K562 (cell line): ENCODE measurements around the gene RERE. TPM values are rescaled to one million over a fixed set of nuclear protein-coding genes. Genes with fewer than 3 reads are reported as not detected.

Experiments
- CREBBP ChIP-seq: IDR thresholded peaks from one replicate; pipeline ENCODE4 v1.6.1; 2012; ENCODE audit warnings: low read depth, mild to moderate bottlenecking, control low read depth, inconsistent platforms, low read length
- FOXK2 ChIP-seq, 2 experiments: fragments of 450-650 bp; IDR thresholded peaks in 1 of 2; conservative IDR thresholded peaks in 1 of 2; 2 replicates each; pipeline ENCODE4 v1.6.1; 2016; ENCODE audit warnings: low read depth in 2 of 2, mild to moderate bottlenecking in 1 of 2
- GATAD2B ChIP-seq: fragments of 450-650 bp; IDR thresholded peaks from 2 replicates; pipeline ENCODE4 v1.6.1; 2017; ENCODE audit warnings: mild to moderate bottlenecking, borderline replicate concordance
- IFI16 ChIP-seq: fragments of 250-450 bp; sonication (Bioruptor Pico); IDR thresholded peaks from 2 replicates; pipeline ENCODE4 v2.1.2; 2022; ENCODE audit warnings: mild to moderate bottlenecking, inconsistent platforms
- PURB ChIP-seq: sonication (generic); formaldehyde crosslinking; IDR thresholded peaks from 2 replicates; pipeline ENCODE4 v1.9.0; 2021; ENCODE audit warnings: low read depth, mild to moderate bottlenecking, missing genetic modification reagents
- TAL1 ChIP-seq: fragments of 450-650 bp; IDR thresholded peaks from 2 replicates; pipeline ENCODE4 v1.6.1; 2016; ENCODE audit warnings: mild to moderate bottlenecking
- ZNF668 ChIP-seq: fragments of 250-450 bp; sonication (Bioruptor Pico); IDR thresholded peaks from 2 replicates; pipeline ENCODE4 v1.8.0; 2022; ENCODE audit warnings: mild to moderate bottlenecking, inconsistent platforms
- polyA plus RNA-seq, 8 experiments: library from polyadenylated mRNA; depleted of rRNA in 4 of 8; stranded (reverse) in 5 of 8; unstranded in 3 of 8; fragments of >200 nt; fragmentation: Nextera tagmentation in 2 of 8; fragmentation: Illumina TruSeq in 1 of 8; extraction: Ambion mirVana in 2 of 8; extraction: Trizol in 1 of 8; gene quantifications; 2 replicates each; pipeline versions ENCODE4 v1.2.1 to v1.2.3, GENCODE V29; 2011 to 2014; ENCODE audit warnings: inconsistent platforms in 1 of 8, missing spikeins in 1 of 8
- total RNA-seq, 7 experiments: library from RNA; depleted of rRNA in 6 of 7; stranded (reverse); fragments of >200 nt in 6 of 7; fragmentation: Illumina TruSeq in 2 of 7; extraction: Trizol in 2 of 7; gene quantifications; 2 replicates each; pipeline versions ENCODE4 v1.2.1 to v1.2.3, GENCODE V29; 2011 to 2021; ENCODE audit warnings: low replicate concordance in 1 of 7
- TF ChIP-seq, protein P1 (sequence below), 2 experiments: fragments of 150-350 bp in 1 of 2; IDR thresholded peaks; 2 replicates each; pipeline ENCODE4 v1.6.1; 2012 to 2016; ENCODE audit warnings: low read depth in 2 of 2, low read length in 2 of 2, mild to moderate bottlenecking in 1 of 2, moderate library complexity in 1 of 2
- TF ChIP-seq, protein P2 (sequence below): fragments of 250-450 bp; sonication (Bioruptor Pico); IDR thresholded peaks from 2 replicates; pipeline ENCODE4 v1.8.0; 2021; ENCODE audit warnings: moderate library complexity, mild to moderate bottlenecking, inconsistent platforms
- TF ChIP-seq, protein P3 (sequence below): fragments of 450-650 bp; IDR thresholded peaks from 2 replicates; pipeline ENCODE4 v1.6.1; 2016; ENCODE audit warnings: mild to moderate bottlenecking
- TF ChIP-seq, protein P4 (sequence below): fragments of 200-800 bp; sonication (Bioruptor generic); IDR thresholded peaks from 2 replicates; pipeline ENCODE4 v1.6.1; 2016; ENCODE audit warnings: missing genetic modification characterization, missing compliant biosample characterization
- TF ChIP-seq, protein P5 (sequence below): sonication (generic); formaldehyde crosslinking; IDR thresholded peaks from 2 replicates; pipeline ENCODE4 v1.9.0; 2022; ENCODE audit warnings: mild to moderate bottlenecking, missing genetic modification reagents

RERE gene
- total and polyA plus RNA-seq, 9 of the 15 experiments (the other 6 are each of a cell fraction or from before 2014, with no cell fraction given): 3.0 to 51.5 (median 13.4) TPM

DNA sequence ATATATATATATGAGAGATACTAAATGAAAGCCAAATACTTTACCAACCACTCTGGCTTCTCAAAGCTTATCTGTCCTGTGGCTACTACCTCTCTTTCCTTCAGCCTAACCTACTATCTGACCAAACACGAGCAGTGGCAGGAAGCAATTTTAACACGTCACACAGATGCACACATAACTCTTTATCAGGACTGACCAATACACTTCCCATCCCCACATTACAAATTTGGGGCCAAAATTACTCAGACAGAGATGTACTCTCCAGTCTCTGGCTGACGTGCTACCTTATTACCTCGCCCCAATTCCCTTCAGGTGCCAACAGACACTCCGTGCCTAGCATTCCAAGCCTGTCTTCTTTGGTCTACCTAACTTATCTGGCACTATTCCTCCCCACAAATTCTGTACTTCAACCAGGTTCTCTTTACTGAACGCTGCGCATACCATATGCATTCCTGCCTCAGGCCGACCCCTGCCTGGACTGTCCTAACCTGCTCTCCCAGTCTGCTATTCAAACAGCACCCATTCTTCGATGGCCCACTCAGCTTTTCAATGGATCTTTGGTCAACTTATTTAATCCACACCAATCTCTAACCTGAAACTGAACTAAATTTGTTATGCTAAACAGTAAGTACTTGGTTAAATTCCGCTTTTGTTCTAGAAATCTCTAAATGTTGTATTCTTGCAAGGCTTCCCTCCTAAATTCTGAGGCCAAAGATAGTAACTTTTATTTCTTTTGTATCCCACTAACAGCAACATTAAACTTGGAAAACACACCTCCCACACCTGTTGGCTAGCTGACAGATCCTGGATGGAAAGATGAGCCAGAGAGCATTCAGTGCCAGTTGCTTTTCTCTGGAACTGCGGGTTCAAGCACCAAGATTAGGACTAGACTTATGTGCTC lies 27.9 kb downstream of the RERE start (continued):
- TF ChIP-seq, protein P1, sequence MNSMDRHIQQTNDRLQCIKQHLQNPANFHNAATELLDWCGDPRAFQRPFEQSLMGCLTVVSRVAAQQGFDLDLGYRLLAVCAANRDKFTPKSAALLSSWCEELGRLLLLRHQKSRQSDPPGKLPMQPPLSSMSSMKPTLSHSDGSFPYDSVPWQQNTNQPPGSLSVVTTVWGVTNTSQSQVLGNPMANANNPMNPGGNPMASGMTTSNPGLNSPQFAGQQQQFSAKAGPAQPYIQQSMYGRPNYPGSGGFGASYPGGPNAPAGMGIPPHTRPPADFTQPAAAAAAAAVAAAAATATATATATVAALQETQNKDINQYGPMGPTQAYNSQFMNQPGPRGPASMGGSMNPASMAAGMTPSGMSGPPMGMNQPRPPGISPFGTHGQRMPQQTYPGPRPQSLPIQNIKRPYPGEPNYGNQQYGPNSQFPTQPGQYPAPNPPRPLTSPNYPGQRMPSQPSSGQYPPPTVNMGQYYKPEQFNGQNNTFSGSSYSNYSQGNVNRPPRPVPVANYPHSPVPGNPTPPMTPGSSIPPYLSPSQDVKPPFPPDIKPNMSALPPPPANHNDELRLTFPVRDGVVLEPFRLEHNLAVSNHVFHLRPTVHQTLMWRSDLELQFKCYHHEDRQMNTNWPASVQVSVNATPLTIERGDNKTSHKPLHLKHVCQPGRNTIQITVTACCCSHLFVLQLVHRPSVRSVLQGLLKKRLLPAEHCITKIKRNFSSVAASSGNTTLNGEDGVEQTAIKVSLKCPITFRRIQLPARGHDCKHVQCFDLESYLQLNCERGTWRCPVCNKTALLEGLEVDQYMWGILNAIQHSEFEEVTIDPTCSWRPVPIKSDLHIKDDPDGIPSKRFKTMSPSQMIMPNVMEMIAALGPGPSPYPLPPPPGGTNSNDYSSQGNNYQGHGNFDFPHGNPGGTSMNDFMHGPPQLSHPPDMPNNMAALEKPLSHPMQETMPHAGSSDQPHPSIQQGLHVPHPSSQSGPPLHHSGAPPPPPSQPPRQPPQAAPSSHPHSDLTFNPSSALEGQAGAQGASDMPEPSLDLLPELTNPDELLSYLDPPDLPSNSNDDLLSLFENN (IDR thresholded peaks at IDR 0.05; ENCODE audit: low read depth in 2 of 2, low read length in 2 of 2): peak in 1 of 2 experiments; percentile 87; a peak in 2 of 4 replicates
- TF ChIP-seq TAL1 (peak; percentile 93), PURB (CRISPR knock-in tag) (no peak), IFI16 (peak; percentile 55; the same call in 1 of the 2 replicates), CREBBP (peak; percentile 54), FOXK2 (conservative IDR thresholded peaks at IDR 0.05 in 1 of 2, IDR thresholded peaks at IDR 0.05 in 1 of 2; ENCODE audit: low read depth in 2 of 2) (no peak), ZNF668 (no peak), GATAD2B (peak; percentile 72; the same call in 1 of the 2 replicates)
- TF ChIP-seq, protein P2, sequence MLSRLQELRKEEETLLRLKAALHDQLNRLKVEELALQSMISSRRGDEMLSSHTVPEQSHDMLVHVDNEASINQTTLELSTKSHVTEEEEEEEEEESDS (CRISPR knock-in tag): no peak
- TF ChIP-seq, protein P3, sequence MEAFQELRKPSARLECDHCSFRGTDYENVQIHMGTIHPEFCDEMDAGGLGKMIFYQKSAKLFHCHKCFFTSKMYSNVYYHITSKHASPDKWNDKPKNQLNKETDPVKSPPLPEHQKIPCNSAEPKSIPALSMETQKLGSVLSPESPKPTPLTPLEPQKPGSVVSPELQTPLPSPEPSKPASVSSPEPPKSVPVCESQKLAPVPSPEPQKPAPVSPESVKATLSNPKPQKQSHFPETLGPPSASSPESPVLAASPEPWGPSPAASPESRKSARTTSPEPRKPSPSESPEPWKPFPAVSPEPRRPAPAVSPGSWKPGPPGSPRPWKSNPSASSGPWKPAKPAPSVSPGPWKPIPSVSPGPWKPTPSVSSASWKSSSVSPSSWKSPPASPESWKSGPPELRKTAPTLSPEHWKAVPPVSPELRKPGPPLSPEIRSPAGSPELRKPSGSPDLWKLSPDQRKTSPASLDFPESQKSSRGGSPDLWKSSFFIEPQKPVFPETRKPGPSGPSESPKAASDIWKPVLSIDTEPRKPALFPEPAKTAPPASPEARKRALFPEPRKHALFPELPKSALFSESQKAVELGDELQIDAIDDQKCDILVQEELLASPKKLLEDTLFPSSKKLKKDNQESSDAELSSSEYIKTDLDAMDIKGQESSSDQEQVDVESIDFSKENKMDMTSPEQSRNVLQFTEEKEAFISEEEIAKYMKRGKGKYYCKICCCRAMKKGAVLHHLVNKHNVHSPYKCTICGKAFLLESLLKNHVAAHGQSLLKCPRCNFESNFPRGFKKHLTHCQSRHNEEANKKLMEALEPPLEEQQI: no peak; the same call in 1 of the 2 replicates
- TF ChIP-seq, protein P4, sequence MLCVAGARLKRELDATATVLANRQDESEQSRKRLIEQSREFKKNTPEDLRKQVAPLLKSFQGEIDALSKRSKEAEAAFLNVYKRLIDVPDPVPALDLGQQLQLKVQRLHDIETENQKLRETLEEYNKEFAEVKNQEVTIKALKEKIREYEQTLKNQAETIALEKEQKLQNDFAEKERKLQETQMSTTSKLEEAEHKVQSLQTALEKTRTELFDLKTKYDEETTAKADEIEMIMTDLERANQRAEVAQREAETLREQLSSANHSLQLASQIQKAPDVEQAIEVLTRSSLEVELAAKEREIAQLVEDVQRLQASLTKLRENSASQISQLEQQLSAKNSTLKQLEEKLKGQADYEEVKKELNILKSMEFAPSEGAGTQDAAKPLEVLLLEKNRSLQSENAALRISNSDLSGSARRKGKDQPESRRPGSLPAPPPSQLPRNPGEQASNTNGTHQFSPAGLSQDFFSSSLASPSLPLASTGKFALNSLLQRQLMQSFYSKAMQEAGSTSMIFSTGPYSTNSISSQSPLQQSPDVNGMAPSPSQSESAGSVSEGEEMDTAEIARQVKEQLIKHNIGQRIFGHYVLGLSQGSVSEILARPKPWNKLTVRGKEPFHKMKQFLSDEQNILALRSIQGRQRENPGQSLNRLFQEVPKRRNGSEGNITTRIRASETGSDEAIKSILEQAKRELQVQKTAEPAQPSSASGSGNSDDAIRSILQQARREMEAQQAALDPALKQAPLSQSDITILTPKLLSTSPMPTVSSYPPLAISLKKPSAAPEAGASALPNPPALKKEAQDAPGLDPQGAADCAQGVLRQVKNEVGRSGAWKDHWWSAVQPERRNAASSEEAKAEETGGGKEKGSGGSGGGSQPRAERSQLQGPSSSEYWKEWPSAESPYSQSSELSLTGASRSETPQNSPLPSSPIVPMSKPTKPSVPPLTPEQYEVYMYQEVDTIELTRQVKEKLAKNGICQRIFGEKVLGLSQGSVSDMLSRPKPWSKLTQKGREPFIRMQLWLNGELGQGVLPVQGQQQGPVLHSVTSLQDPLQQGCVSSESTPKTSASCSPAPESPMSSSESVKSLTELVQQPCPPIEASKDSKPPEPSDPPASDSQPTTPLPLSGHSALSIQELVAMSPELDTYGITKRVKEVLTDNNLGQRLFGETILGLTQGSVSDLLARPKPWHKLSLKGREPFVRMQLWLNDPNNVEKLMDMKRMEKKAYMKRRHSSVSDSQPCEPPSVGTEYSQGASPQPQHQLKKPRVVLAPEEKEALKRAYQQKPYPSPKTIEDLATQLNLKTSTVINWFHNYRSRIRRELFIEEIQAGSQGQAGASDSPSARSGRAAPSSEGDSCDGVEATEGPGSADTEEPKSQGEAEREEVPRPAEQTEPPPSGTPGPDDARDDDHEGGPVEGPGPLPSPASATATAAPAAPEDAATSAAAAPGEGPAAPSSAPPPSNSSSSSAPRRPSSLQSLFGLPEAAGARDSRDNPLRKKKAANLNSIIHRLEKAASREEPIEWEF (CRISPR knock-in tag): no peak
- TF ChIP-seq, protein P5, sequence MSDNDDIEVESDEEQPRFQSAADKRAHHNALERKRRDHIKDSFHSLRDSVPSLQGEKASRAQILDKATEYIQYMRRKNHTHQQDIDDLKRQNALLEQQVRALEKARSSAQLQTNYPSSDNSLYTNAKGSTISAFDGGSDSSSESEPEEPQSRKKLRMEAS: no peak
